ENCODE results near the gene NSA2. TPM values are rescaled to one million over a fixed set of nuclear protein-coding genes. Genes with fewer than 3 reads are reported as not detected.

The NSA2 gene
- total RNA-seq, 1 donor from 2014 or later = 21.0 TPM

GRCh38 chr5:74810915-74811314 lies 43.9 kb downstream of the NSA2 start:
- ATAC-seq (no peak), DNase-seq (ENCODE audit: low spot score) (no peak)

DNA sequence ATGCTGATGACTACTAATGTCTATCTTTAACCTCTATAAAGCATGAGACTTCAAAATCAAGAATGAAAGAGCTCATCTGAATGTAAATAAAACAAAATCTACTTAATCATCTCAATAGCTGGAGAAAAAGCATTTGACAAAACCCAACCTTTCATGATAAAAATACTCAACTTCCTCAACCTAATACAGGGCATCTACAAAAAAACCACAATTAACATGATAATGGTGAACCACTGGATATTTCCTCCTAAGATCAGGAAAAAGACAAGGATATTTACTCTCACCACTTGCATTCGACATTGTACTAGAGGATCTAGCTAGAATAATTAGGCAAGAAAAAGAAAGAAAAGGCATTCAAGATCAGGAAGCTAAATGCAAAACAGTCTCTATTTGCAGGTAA lies 49.8 kb downstream of the NSA2 start:
- DNase-seq (ENCODE audit: low spot score) (no peak), ATAC-seq (no peak)

- DNase-seq (ENCODE audit: low spot score) (no peak), ATAC-seq (no peak)
Measured at GRCh38 chr5:74822288-74822687, 55.2 kb downstream of the NSA2 start.

DNA sequence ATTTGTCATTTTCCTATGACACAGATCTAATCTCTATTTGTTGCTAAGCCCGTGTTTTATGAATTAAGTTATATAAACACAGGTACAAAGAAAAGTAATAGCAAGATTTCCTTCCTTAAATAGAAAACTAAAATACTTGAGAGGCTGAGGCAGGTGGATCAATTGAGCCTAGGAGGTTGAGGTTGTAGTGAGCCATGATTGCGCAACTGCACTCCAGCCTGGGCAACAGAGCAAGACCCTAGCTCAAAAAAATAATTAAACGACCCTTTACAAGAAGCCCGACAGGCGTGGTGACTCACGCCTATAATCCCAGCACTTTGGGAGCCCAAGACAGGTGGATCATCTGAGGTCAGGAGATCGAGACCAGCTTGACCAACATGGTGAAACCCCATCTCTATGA lies 62.4 kb downstream of the NSA2 start:
- DNase-seq (ENCODE audit: low spot score) = no peak
- ATAC-seq = no peak

Other genes with a start within 250 kb of the NSA2 start
- 5.8 TPM for gene ENC1, start 126.5 kb upstream of the NSA2 start, total RNA-seq
- gene HEXB, start 82.0 kb upstream of the NSA2 start, total RNA-seq = 66.0 TPM
- 22.2 TPM for gene GFM2, start 132 bp upstream of the NSA2 start, total RNA-seq
- 3.4 TPM for gene FAM169A, start 99.1 kb downstream of the NSA2 start, total RNA-seq

Data from left lobe of liver (tissue), 2 donors.